ENCODE data around the gene TTC31. TPM values are rescaled to one million over a fixed set of nuclear protein-coding genes. Genes with fewer than 3 reads are reported as not detected.
"Not testable (repeated sequence)": the region's sequence is repeated elsewhere in the genome, so short reads cannot be mapped to it uniquely, and the experiment has no call there.

The TTC31 gene
- polyA plus RNA-seq, 6 donors from 2014 or later = 20.7 to 31.8 (median 25.6) TPM

GRCh38 chr2:74461187-74462053, 21.5 kb upstream of the TTC31 start:
- H3K4me3 Mint-ChIP-seq = peak overlapping the region in 3 of 8 donors; percentile 57 to 94 (median 60)

GRCh38 chr2:74462054-74462785, 20.7 kb upstream of the TTC31 start:
- Mint-ChIP-seq H3K36me3 (no peaks in the 10 kb centered on the region), H3K4me1 (peaks cover 27 to 58% (median 52%) of the 10 kb centered on the region in 3 donors), H3K27ac (peak overlapping the region in 4 of 6 donors; percentile 34 to 59 (median 49)), H3K27me3 (no peaks in the 10 kb centered on the region), H3K9me3 (peaks cover 0 to 1% (median 0%) of the 10 kb centered on the region in 7 donors), H3K4me3 (peak overlapping the region in 4 of 8 donors; percentile 49 to 89 (median 76))
- ATAC-seq (ENCODE audit: low read depth in 2 of 2) (no peak), DNase-seq (no peak)

More at GRCh38 chr2:74461187-74462053, 21.5 kb upstream of the TTC31 start:
- peaks cover 0 to 1% (median 0%) of the 10 kb centered on the region in 7 donors for H3K9me3 Mint-ChIP-seq
- H3K4me1 Mint-ChIP-seq = peaks cover 35 to 66% (median 60%) of the 10 kb centered on the region in 3 donors
- H3K36me3 Mint-ChIP-seq = no peaks in the 10 kb centered on the region
- peak overlapping the region in 3 of 6 donors; percentile 6 to 59 (median 54) for H3K27ac Mint-ChIP-seq
- H3K27me3 Mint-ChIP-seq = no peaks in the 10 kb centered on the region
- DNase-seq (no peak), ATAC-seq (ENCODE audit: low read depth in 2 of 2) (no peak)

- Mint-ChIP-seq H3K4me3 (peak overlapping the region; percentile 40 to 89 (median 51)), H3K9me3 (no peaks in the 10 kb centered on the region), H3K27ac (peak overlapping the region in 3 of 6 donors; percentile 19 to 44 (median 34)), H3K36me3 (no peaks in the 10 kb centered on the region), H3K27me3 (no peaks in the 10 kb centered on the region), H3K4me1 (peaks cover 26 to 53% (median 48%) of the 10 kb centered on the region in 3 donors)
- ATAC-seq (ENCODE audit: low read depth in 2 of 2) (no peak), DNase-seq (no peak)
Observed at GRCh38 chr2:74462786-74463105, 20.1 kb upstream of the TTC31 start.

- ATAC-seq (ENCODE audit: low read depth in 2 of 2) (no peak), DNase-seq (no peak)
- Mint-ChIP-seq H3K4me3 (peak overlapping the region; percentile 83 to 99 (median 98)), H3K4me1 (peaks cover 19 to 41% (median 38%) of the 10 kb centered on the region in 3 donors), H3K36me3 (no peaks in the 10 kb centered on the region), H3K9me3 (no peaks in the 10 kb centered on the region), H3K27ac (peak overlapping the region in 5 of 6 donors; percentile 36 to 98 (median 75)), H3K27me3 (no peaks in the 10 kb centered on the region)
Observed at GRCh38 chr2:74464406-74464805, 18.5 kb upstream of the TTC31 start.

GRCh38 chr2:74470742-74471141, 12.1 kb upstream of the TTC31 start:
- not testable (repeated sequence) for H3K27me3 Mint-ChIP-seq; DNase-seq; H3K9me3 Mint-ChIP-seq; ATAC-seq (ENCODE audit: low read depth in 2 of 2)
- Mint-ChIP-seq H3K36me3 (peaks cover 0 to 17% of the 10 kb centered on the region in 2 donors), H3K27ac (peak overlapping the region in 5 of 6 donors; percentile 20 to 85 (median 54)), H3K4me3 (peak overlapping the region; percentile 47 to 92 (median 68)), H3K4me1 (peaks cover 21 to 28% (median 22%) of the 10 kb centered on the region in 3 donors)

- Mint-ChIP-seq H3K36me3 (peaks cover 0 to 17% of the 10 kb centered on the region in 2 donors), H3K4me1 (peaks cover 21 to 27% (median 21%) of the 10 kb centered on the region in 3 donors), H3K27me3 (no peaks in the 10 kb centered on the region)
Observed at GRCh38 chr2:74471332-74472065, 11.4 kb upstream of the TTC31 start.

GRCh38 chr2:74472086-74472944, 10.6 kb upstream of the TTC31 start, which contains the start of gene MRPL53:
Gene MRPL53 (minus strand): TSS chr2:74472680. CDS start chr2:74472660, 20 bp downstream.
- no peaks in the 10 kb centered on the region for H3K27me3 Mint-ChIP-seq
- H3K4me3 Mint-ChIP-seq = peak within 1 kb of the TSS; percentile 92 to 98 (median 97)
- DNase-seq = peak; percentile 91
- H3K36me3 Mint-ChIP-seq = peaks cover 0 to 17% of the 10 kb centered on the region in 2 donors
- peak within 1 kb of the TSS; percentile 96 to 98 (median 98) for H3K27ac Mint-ChIP-seq
- ATAC-seq (ENCODE audit: low read depth in 2 of 2) = peak; percentile 95 to 97
- H3K4me1 Mint-ChIP-seq = peaks cover 21 to 27% (median 21%) of the 10 kb centered on the region in 3 donors
- H3K9me3 Mint-ChIP-seq = no peaks in the 10 kb centered on the region

More at GRCh38 chr2:74471332-74472065, 11.4 kb upstream of the TTC31 start:
- Mint-ChIP-seq H3K27ac (peak overlapping the region; percentile 96 to 98 (median 98)), H3K9me3 (no peaks in the 10 kb centered on the region), H3K4me3 (peak overlapping the region; percentile 92 to 98 (median 97))
- no peak for ATAC-seq (ENCODE audit: low read depth in 2 of 2)
- DNase-seq = no peak

- DNase-seq (no peak), ATAC-seq (ENCODE audit: low read depth in 2 of 2) (no peak)
- H3K27me3 Mint-ChIP-seq = no peaks in the 10 kb centered on the region
- H3K4me1 Mint-ChIP-seq = peaks cover 21 to 31% (median 21%) of the 10 kb centered on the region in 3 donors
- peak overlapping the region; percentile 96 to 98 (median 98) for H3K27ac Mint-ChIP-seq
- H3K4me3 Mint-ChIP-seq = peak overlapping the region; percentile 92 to 98 (median 97)
- H3K36me3 Mint-ChIP-seq = peaks cover 0 to 17% of the 10 kb centered on the region in 2 donors
- no peaks in the 10 kb centered on the region for H3K9me3 Mint-ChIP-seq
Observed at GRCh38 chr2:74472945-74473258, 10.0 kb upstream of the TTC31 start.

GRCh38 chr2:74474481-74474880, 8.4 kb upstream of the TTC31 start:
- ATAC-seq (ENCODE audit: low read depth in 2 of 2) (no peak), DNase-seq (no peak)
- Mint-ChIP-seq H3K4me1 (peaks cover 21 to 31% (median 21%) of the 10 kb centered on the region in 3 donors), H3K36me3 (peaks cover 0 to 17% of the 10 kb centered on the region in 2 donors), H3K4me3 (peak overlapping the region in 2 of 8 donors; percentile 12 to 92), H3K27me3 (no peaks in the 10 kb centered on the region), H3K27ac (peak overlapping the region in 1 of 6 donors; percentile 18), H3K9me3 (no peaks in the 10 kb centered on the region)

- peak overlapping the region in 2 of 8 donors; percentile 37 to 92 for H3K4me3 Mint-ChIP-seq
- peaks cover 0 to 17% of the 10 kb centered on the region in 2 donors for H3K36me3 Mint-ChIP-seq
- no peaks in the 10 kb centered on the region for H3K27me3 Mint-ChIP-seq
- no peaks in the 10 kb centered on the region for H3K9me3 Mint-ChIP-seq
- ATAC-seq (ENCODE audit: low read depth in 2 of 2) (no peak), DNase-seq (no peak)
- H3K27ac Mint-ChIP-seq = peak overlapping the region in 1 of 6 donors; percentile 18
- peaks cover 19 to 31% (median 20%) of the 10 kb centered on the region in 3 donors for H3K4me1 Mint-ChIP-seq
Observed at GRCh38 chr2:74474899-74475298, 8.0 kb upstream of the TTC31 start.

GRCh38 chr2:74481431-74481830, 1.4 kb upstream of the TTC31 start:
- H3K27me3 Mint-ChIP-seq = no peaks in the 10 kb centered on the region
- H3K36me3 Mint-ChIP-seq = peaks cover 0 to 5% of the 10 kb centered on the region in 2 donors
- H3K4me1 Mint-ChIP-seq = peaks cover 22 to 39% (median 29%) of the 10 kb centered on the region in 3 donors
- H3K27ac Mint-ChIP-seq = peak overlapping the region in 2 of 6 donors; percentile 38 to 44
- ATAC-seq (ENCODE audit: low read depth in 2 of 2) (no peak), DNase-seq (no peak)
- peak overlapping the region; percentile 95 to 100 (median 100) for H3K4me3 Mint-ChIP-seq
- no peaks in the 10 kb centered on the region for H3K9me3 Mint-ChIP-seq
